Peyer's patch (tissue), 4 donors: ENCODE data around the gene RSPH1. TPM values are rescaled to one million over a fixed set of nuclear protein-coding genes. Genes with fewer than 3 reads are reported as not detected.

Experiments used
- DNase-seq, 3 donors: peaks; one replicate each; pipeline ENCODE4 v3.0.0-alpha.2; 2017 to 2019
- H3K27ac ChIP-seq, 4 donors: fragments of 200-600 bp; sonication (generic); one replicate each; pipeline ENCODE4 v1.5.1; 2016 to 2019
- H3K27me3 ChIP-seq, 2 donors: fragments of 200-600 bp; sonication (generic); one replicate each; pipeline ENCODE4 v1.5.1; 2019
- H3K36me3 ChIP-seq, 3 donors: fragments of 200-600 bp; sonication (generic); one replicate each; pipeline ENCODE4 v1.5.1; 2016 to 2019
- H3K4me1 ChIP-seq, 4 donors: fragments of 200-600 bp; sonication (generic); one replicate each; pipeline ENCODE4 v1.5.1; 2016 to 2019
- H3K4me3 ChIP-seq, 4 donors: fragments of 200-600 bp; sonication (generic); 1 replicate in 3 of 4; 2 replicates in 1 of 4; pipeline ENCODE4 v1.5.1; 2016 to 2019; ENCODE audit warnings: mild to moderate bottlenecking in 1 of 4
- H3K9me3 ChIP-seq, 4 donors: fragments of 200-600 bp; sonication (generic); one replicate each; pipeline ENCODE4 v1.5.1; 2016 to 2019; ENCODE audit warnings: mild to moderate bottlenecking in 1 of 4
- CTCF ChIP-seq, 6 experiments: fragments of 450-650 bp in 4 of 6; fragments of 200-600 bp in 2 of 6; sonication (generic) in 1 of 6; IDR thresholded peaks; one replicate each; pipeline ENCODE4 v1.5.1; 2017 to 2019; ENCODE audit warnings: antibody characterized with exemption in 6 of 6, mild to moderate bottlenecking in 3 of 6, moderate library complexity in 1 of 6
- POLR2A ChIP-seq, 2 donors: fragments of 450-650 bp; IDR thresholded peaks; one replicate each; pipeline ENCODE4 v1.5.1; 2017; ENCODE audit warnings: antibody characterized with exemption in 2 of 2, mild to moderate bottlenecking in 2 of 2, moderate library complexity in 2 of 2
- total RNA-seq, 4 donors: library from RNA; depleted of rRNA; stranded (reverse); fragments of >200 nt; gene quantifications; one replicate each; pipeline ENCODE4 v1.1.0, GENCODE V29; 2016

RSPH1 gene
- 10 to 100 TPM in 1 of 4 donors, 1 to 10 TPM in 3; 2.5 to 11.0 (median 6.7) TPM for total RNA-seq

GRCh38 chr21:42496120-42496838, at the start of gene RSPH1:
Gene RSPH1, minus strand, starts transcription at chr21:42496224. Its CDS starts 38 bp downstream, at chr21:42496186.
- no peaks in the 10 kb centered on the region for H3K36me3 ChIP-seq
- H3K9me3 ChIP-seq: no peaks in the 10 kb centered on the region
- TF ChIP-seq CTCF (IDR thresholded peaks at IDR 0.05): no peak
- TF ChIP-seq POLR2A (IDR thresholded peaks at IDR 0.05): peak in 1 of 2 donors; percentile 62
- H3K27ac ChIP-seq: peak within 1 kb of the TSS; percentile 76 to 88 (median 78)
- DNase-seq: peak; percentile 100
- H3K27me3 ChIP-seq: no peaks in the 10 kb centered on the region
- H3K4me3 ChIP-seq: peak within 1 kb of the TSS; percentile 39 to 72 (median 59)
- peaks cover 0 to 6% (median 0%) of the 10 kb centered on the region in 4 donors for H3K4me1 ChIP-seq

- no peaks in the 10 kb centered on the region for H3K27me3 ChIP-seq
- peak in 1 of 3 donors; percentile 24 for DNase-seq
- H3K36me3 ChIP-seq: peaks cover 0 to 86% (median 0%) of the 10 kb centered on the region in 3 donors
- no peaks in the 10 kb centered on the region for H3K9me3 ChIP-seq
- H3K4me1 ChIP-seq: no peaks in the 10 kb centered on the region
- TF ChIP-seq CTCF (IDR thresholded peaks at IDR 0.05): no peak
- TF ChIP-seq POLR2A (IDR thresholded peaks at IDR 0.05): no peak
- H3K4me3 ChIP-seq: no peak overlapping the region
- H3K27ac ChIP-seq: no peak overlapping the region
Observed at GRCh38 chr21:42545745-42546144, 49.7 kb upstream of the RSPH1 start.

- TF ChIP-seq CTCF (IDR thresholded peaks at IDR 0.05): no peak
- no peak for TF ChIP-seq POLR2A (IDR thresholded peaks at IDR 0.05)
- no peaks in the 10 kb centered on the region for H3K27me3 ChIP-seq
- H3K27ac ChIP-seq: no peak overlapping the region
- H3K4me3 ChIP-seq: no peak overlapping the region
- H3K36me3 ChIP-seq: peaks cover 0 to 89% (median 0%) of the 10 kb centered on the region in 3 donors
- no peaks in the 10 kb centered on the region for H3K4me1 ChIP-seq
- no peak for DNase-seq
- H3K9me3 ChIP-seq: no peaks in the 10 kb centered on the region
Observed at GRCh38 chr21:42545317-42545716, 49.3 kb upstream of the RSPH1 start.

- no peak overlapping the region for H3K4me3 ChIP-seq
- H3K36me3 ChIP-seq: peaks cover 0 to 96% (median 0%) of the 10 kb centered on the region in 3 donors
- TF ChIP-seq POLR2A (IDR thresholded peaks at IDR 0.05) (no peak), CTCF (IDR thresholded peaks at IDR 0.05) (no peak)
- DNase-seq: peak in 2 of 3 donors; percentile 18 to 38
- H3K27me3 ChIP-seq: no peaks in the 10 kb centered on the region
- H3K27ac ChIP-seq: no peak overlapping the region
- no peaks in the 10 kb centered on the region for H3K4me1 ChIP-seq
- H3K9me3 ChIP-seq: no peaks in the 10 kb centered on the region
Observed at GRCh38 chr21:42544544-42544943, 48.5 kb upstream of the RSPH1 start.

GRCh38 chr21:42543106-42543847, 47.3 kb upstream of the RSPH1 start:
- H3K4me1 ChIP-seq: no peaks in the 10 kb centered on the region
- peak in 2 of 3 donors; percentile 37 to 38 for DNase-seq
- no peaks in the 10 kb centered on the region for H3K9me3 ChIP-seq
- H3K27ac ChIP-seq: no peak overlapping the region
- peaks cover 0 to 89% (median 0%) of the 10 kb centered on the region in 3 donors for H3K36me3 ChIP-seq
- H3K27me3 ChIP-seq: no peaks in the 10 kb centered on the region
- no peak for TF ChIP-seq CTCF (IDR thresholded peaks at IDR 0.05)
- no peak for TF ChIP-seq POLR2A (IDR thresholded peaks at IDR 0.05)
- H3K4me3 ChIP-seq: no peak overlapping the region
